PC-9 (cell line): Measurements from ENCODE around the gene ELP4.
"Not testable (repeated sequence)": the region's sequence is repeated elsewhere in the genome, so short reads cannot be mapped to it uniquely, and the experiment has no call there.

Source experiments
- CTCF ChIP-seq: fragments of 200-600 bp; sonication (generic); conservative IDR thresholded peaks from 2 replicates; pipeline ENCODE4 v1.6.1; 2017; ENCODE audit warnings: mixed run types, antibody characterized with exemption, mild to moderate bottlenecking, moderate library complexity
- EZH2 ChIP-seq: fragments of 200-600 bp; sonication (generic); IDR thresholded peaks from 2 replicates; pipeline ENCODE4 v1.8.0; 2017; ENCODE audit warnings: antibody characterized with exemption, low read depth

DNA sequence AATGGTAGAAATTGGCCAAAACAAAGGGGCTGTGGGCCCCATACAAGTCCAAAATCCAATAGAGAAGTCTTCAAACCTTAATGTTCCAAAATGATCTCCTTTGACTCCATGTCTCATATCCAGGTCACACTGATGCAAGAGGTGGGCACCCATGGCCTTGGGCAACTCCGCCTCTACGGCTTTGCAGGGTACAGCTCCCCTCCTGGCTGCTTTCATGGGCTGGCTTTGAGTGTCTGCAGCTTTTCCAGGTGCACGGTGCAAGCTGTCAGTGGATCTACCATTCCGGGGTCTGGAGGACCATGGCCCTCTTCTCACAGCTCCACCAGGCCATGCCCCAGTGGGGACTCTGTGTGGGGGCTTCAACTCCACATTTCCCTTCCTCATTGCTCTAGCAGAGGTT is 15.8 kb upstream of the ELP4 start:
- not testable (repeated sequence) for TF ChIP-seq CTCF, EZH2
